ENCODE measurements around the gene TNFRSF18. TPM values are rescaled to one million over a fixed set of nuclear protein-coding genes. Genes with fewer than 3 reads are reported as not detected.
"Not testable (repeated sequence)": the region's sequence is repeated elsewhere in the genome, so short reads cannot be mapped to it uniquely, and the experiment has no call there.

Gene TNFRSF18
- total RNA-seq, 2 donors from 2014 or later: 0.55 TPM; not detected in 1

GRCh38 chr1:1197551-1198422, 8.6 kb downstream of the TNFRSF18 start:
- H3K27me3 ChIP-seq: no peaks in the 10 kb centered on the region
- no peak overlapping the region for H3K4me3 ChIP-seq
- no peaks in the 10 kb centered on the region for H3K36me3 ChIP-seq
- no peak overlapping the region for H3K27ac ChIP-seq
- H3K4me1 ChIP-seq: peaks cover 0 to 11% of the 10 kb centered on the region in 2 donors
- TF ChIP-seq CTCF (IDR thresholded peaks at IDR 0.05): no peak
- no peak for DNase-seq (ENCODE audit: low spot score)
- peaks cover 0 to 7% of the 10 kb centered on the region in 2 donors for H3K9me3 ChIP-seq

DNA sequence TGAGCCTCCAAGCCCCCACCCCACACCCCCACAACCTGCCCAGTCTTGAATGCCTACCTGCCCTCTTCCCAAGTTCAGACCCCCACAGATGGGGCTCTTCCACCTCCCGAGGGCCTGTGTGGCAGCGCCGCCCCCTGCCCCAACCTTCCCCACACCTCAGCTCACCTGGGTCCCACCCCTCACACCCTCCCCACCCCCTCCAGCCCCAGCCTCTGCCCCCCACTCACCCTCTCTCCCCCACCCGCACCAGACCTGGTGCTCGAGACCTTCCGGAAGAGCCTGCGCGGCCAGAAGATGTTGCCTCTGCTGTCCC, 9.2 kb downstream of the TNFRSF18 start:
- no peak for DNase-seq (ENCODE audit: low spot score)

GRCh38 chr1:1196431-1197187, 9.8 kb downstream of the TNFRSF18 start:
- no peak for TF ChIP-seq CTCF (IDR thresholded peaks at IDR 0.05)
- Histone ChIP-seq H3K27ac (no peak overlapping the region), H3K4me1 (peaks cover 0 to 11% of the 10 kb centered on the region in 2 donors), H3K27me3 (no peaks in the 10 kb centered on the region), H3K9me3 (peaks cover 0 to 7% of the 10 kb centered on the region in 2 donors), H3K36me3 (no peaks in the 10 kb centered on the region), H3K4me3 (no peak overlapping the region)
- no peak for DNase-seq (ENCODE audit: low spot score)

More for the DNA sequence above, 9.2 kb downstream of the TNFRSF18 start:
- Histone ChIP-seq H3K4me1 (peaks cover 0 to 11% of the 10 kb centered on the region in 2 donors), H3K36me3 (no peaks in the 10 kb centered on the region), H3K27me3 (no peaks in the 10 kb centered on the region), H3K9me3 (peaks cover 0 to 7% of the 10 kb centered on the region in 2 donors), H3K4me3 (no peak overlapping the region), H3K27ac (no peak overlapping the region)
- TF ChIP-seq CTCF (IDR thresholded peaks at IDR 0.05): no peak

DNA sequence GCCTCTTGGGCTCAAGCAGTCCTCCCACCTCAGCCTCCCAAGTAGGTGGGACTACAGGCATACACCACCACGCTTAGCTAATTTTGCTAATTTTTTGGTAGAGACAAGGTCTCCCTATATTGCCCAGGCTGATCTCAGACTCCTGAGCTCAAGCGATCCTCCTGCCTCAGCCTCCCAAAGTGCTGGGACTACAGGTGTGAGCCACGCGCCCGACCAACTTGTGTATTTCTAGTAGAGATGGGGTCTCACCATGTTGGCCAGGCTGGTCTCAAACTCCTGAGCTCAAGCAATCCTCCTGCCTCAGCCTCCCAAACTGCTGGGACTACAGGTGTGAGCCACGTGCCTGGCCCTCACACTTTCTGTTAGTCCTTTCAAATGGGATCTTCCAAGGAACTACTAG, 10.7 kb downstream of the TNFRSF18 start:
- H3K4me1 ChIP-seq; H3K9me3 ChIP-seq; H3K4me3 ChIP-seq; DNase-seq (ENCODE audit: low spot score); H3K27ac ChIP-seq; H3K36me3 ChIP-seq; H3K27me3 ChIP-seq: not testable (repeated sequence)

- H3K36me3 ChIP-seq: no peaks in the 10 kb centered on the region
- H3K4me3 ChIP-seq: no peak overlapping the region
- DNase-seq (ENCODE audit: low spot score): no peak
- H3K27me3 ChIP-seq: no peaks in the 10 kb centered on the region
- no peak overlapping the region for H3K27ac ChIP-seq
- peaks cover 0 to 7% of the 10 kb centered on the region in 2 donors for H3K9me3 ChIP-seq
- TF ChIP-seq CTCF (IDR thresholded peaks at IDR 0.05): no peak
- H3K4me1 ChIP-seq: no peaks in the 10 kb centered on the region
Observed at GRCh38 chr1:1194723-1195122, 11.7 kb downstream of the TNFRSF18 start.

- Histone ChIP-seq H3K36me3 (no peaks in the 10 kb centered on the region), H3K4me1 (no peaks in the 10 kb centered on the region), H3K4me3 (no peak overlapping the region), H3K9me3 (peaks cover 0 to 7% of the 10 kb centered on the region in 2 donors), H3K27ac (no peak overlapping the region), H3K27me3 (no peaks in the 10 kb centered on the region)
- no peak for DNase-seq (ENCODE audit: low spot score)
- TF ChIP-seq CTCF (IDR thresholded peaks at IDR 0.05): no peak
Observed at GRCh38 chr1:1191734-1192133, 14.7 kb downstream of the TNFRSF18 start.

Measured in right atrium auricular region (tissue), 2 donors.